Panc1 (cell line): ENCODE data around the gene FIBCD1. TPM values are rescaled to one million over a fixed set of nuclear protein-coding genes. Genes with fewer than 3 reads are reported as not detected.

Source experiments
- ATAC-seq: fragments of 200-7000 bp; cut with Tn5 transposase; 2 replicates; pipeline ENCODE4 v1.9.1; 2020; ENCODE audit warnings: mild to moderate bottlenecking, moderate library complexity
- BruUV-seq: library from RNA; stranded (reverse); fragments of 400-500 nt; replicated peaks from 2 replicates; lab custom pipeline; 2021; lab: Mats Ljungman, UMichigan
- CTCF ChIA-PET: fragments of 300-600 bp; sonication (Branson Sonifier 250); formaldehyde crosslinking; loops from one replicate; lab custom pipeline; 2022; ENCODE audit warnings: antibody characterized with exemption; lab: Charles Lee
- POLR2A ChIA-PET: fragments of 300-600 bp; sonication (Branson Sonifier 250); formaldehyde crosslinking; loops from one replicate; lab custom pipeline; 2022; ENCODE audit warnings: antibody characterized with exemption; lab: Charles Lee
- DNase-seq: peaks from one replicate; pipeline ENCODE4 v3.0.0-alpha.2; 2010; ENCODE audit warnings: low read depth, low spot score
- H3K27ac ChIP-seq: 2 replicates; pipeline ENCODE4 v1.5.1; 2011; ENCODE audit warnings: mild to moderate bottlenecking, low read length, inconsistent platforms
- H3K27me3 ChIP-seq: fragments of 200-500 bp; sonication (Bioruptor generic); 2 replicates; pipeline ENCODE4 v1.6.0; 2014; ENCODE audit warnings: low read length, inconsistent platforms; ENCODE audit not compliant: control insufficient read depth, insufficient read depth
- H3K36me3 ChIP-seq: fragments of 200-500 bp; sonication (Bioruptor generic); 2 replicates; pipeline ENCODE4 v1.5.1; 2014; ENCODE audit warnings: inconsistent platforms, mild to moderate bottlenecking, low read length, moderate library complexity; ENCODE audit not compliant: control insufficient read depth, insufficient read depth
- H3K4me1 ChIP-seq: 2 replicates; pipeline ENCODE4 v1.5.1; 2011; ENCODE audit warnings: inconsistent platforms, mild to moderate bottlenecking, low read length, moderate library complexity; ENCODE audit not compliant: control insufficient read depth, insufficient read depth
- H3K4me3 ChIP-seq, 2 experiments: 2 replicates each; pipeline ENCODE4 v1.5.1; 2011 to 2012; ENCODE audit warnings: low read depth in 2 of 2, low read length in 2 of 2, mild to moderate bottlenecking in 2 of 2, inconsistent platforms in 1 of 2, moderate library complexity in 1 of 2
- H3K9me3 ChIP-seq: fragments of 200-500 bp; sonication (Bioruptor generic); 2 replicates; pipeline ENCODE4 v1.5.1; 2014; ENCODE audit warnings: low read depth, mild to moderate bottlenecking, inconsistent platforms, low read length, moderate library complexity; ENCODE audit not compliant: control insufficient read depth, insufficient read depth
- CTCF ChIP-seq: fragments of 450-650 bp; IDR thresholded peaks from 2 replicates; pipeline ENCODE4 v1.5.1; 2017; ENCODE audit warnings: mild to moderate bottlenecking
- POLR2AphosphoS5 ChIP-seq: IDR thresholded peaks from 2 replicates; pipeline ENCODE4 v1.6.1; 2012; ENCODE audit warnings: mild to moderate bottlenecking, low read depth, low read length, moderate library complexity
- REST ChIP-seq, 2 experiments: IDR thresholded peaks; 2 replicates each; pipeline ENCODE4 v1.6.1; 2011 to 2012; ENCODE audit warnings: low read depth in 2 of 2, control low read depth in 1 of 2, low read length in 1 of 2, mild to moderate bottlenecking in 1 of 2, moderate library complexity in 1 of 2; ENCODE audit not compliant: insufficient read depth in 1 of 2
- SIN3A ChIP-seq: IDR thresholded peaks from 2 replicates; pipeline ENCODE4 v1.6.1; 2012; ENCODE audit warnings: low read depth, mild to moderate bottlenecking, low read length, moderate library complexity, borderline replicate concordance; ENCODE audit not compliant: insufficient read depth
- TCF7L2 ChIP-seq: IDR thresholded peaks from 2 replicates; pipeline ENCODE4 v1.6.1; 2011; ENCODE audit warnings: mild to moderate bottlenecking, low read depth, low read length, inconsistent platforms
- in situ Hi-C: cut with HindIII; loops from 2 replicates; pipeline ENCODE4 v1.10.0; 2016; ENCODE audit warnings: low sequenced_read_pairs, low pct_unique_long_range_greater_than_20kb
- intact Hi-C: fragments of 100-400 bp; cut with micrococcal nuclease; formaldehyde crosslinking; loops from one replicate; pipeline ENCODE4 v1.10.0; 2022; ENCODE audit not compliant: unreplicated experiment
- total RNA-seq: library from RNA; stranded (reverse); gene quantifications from one replicate; pipeline ENCODE4 v1.2.1, GENCODE V29; 2021; ENCODE audit not compliant: unreplicated experiment

Gene FIBCD1
- total RNA-seq, 1 experiment from 2014 or later = 16.3 TPM

- Histone ChIP-seq H3K4me1 (no peaks in the 10 kb centered on the region), H3K27me3 (no peaks in the 10 kb centered on the region), H3K36me3 (no peaks in the 10 kb centered on the region), H3K27ac (no peak overlapping the region), H3K9me3 (no peaks in the 10 kb centered on the region), H3K4me3 (no peak overlapping the region)
- in situ Hi-C loops (no loop called here), intact Hi-C loops (no loop called here)
- DNase-seq (no peak), ATAC-seq (no peak)
- TF ChIP-seq SIN3A (no peak), CTCF (no peak), REST (IDR thresholded peaks at IDR 0.05; ENCODE audit: insufficient read depth in 1 of 2, low read depth in 2 of 2, low read length in 1 of 2) (no peak), POLR2AphosphoS5 (no peak), TCF7L2 (no peak)
- BruUV-seq = no TSS peak
- ChIA-PET POLR2A (no interaction called here), CTCF (no interaction called here)
These were observed 46.0 kb upstream of the FIBCD1 start for GRCh38 chr9:130985029-130985428.

GRCh38 chr9:130984521-130984920 is 45.5 kb upstream of the FIBCD1 start:
- no TSS peak for BruUV-seq
- no peaks in the 10 kb centered on the region for H3K4me1 ChIP-seq
- TF ChIP-seq SIN3A (no peak), REST (IDR thresholded peaks at IDR 0.05; ENCODE audit: insufficient read depth in 1 of 2, low read depth in 2 of 2, low read length in 1 of 2) (no peak), TCF7L2 (no peak), CTCF (no peak), POLR2AphosphoS5 (no peak)
- in situ Hi-C loops = no loop called here
- H3K27ac ChIP-seq = no peak overlapping the region
- H3K4me3 ChIP-seq = no peak overlapping the region
- no peaks in the 10 kb centered on the region for H3K36me3 ChIP-seq
- ATAC-seq = no peak
- POLR2A ChIA-PET = interaction anchor here (0.7 kb wide), 1 partner anchor 71 kb away, joined by 4 read pairs; no protein-coding TSS in a partner anchor
- CTCF ChIA-PET = no interaction called here
- no peaks in the 10 kb centered on the region for H3K9me3 ChIP-seq
- DNase-seq = no peak
- no peaks in the 10 kb centered on the region for H3K27me3 ChIP-seq
- intact Hi-C loops = no loop called here
